Stomach (tissue), 9 donors: Measurements from ENCODE around the gene RFT1. TPM values are rescaled to one million over a fixed set of nuclear protein-coding genes. Genes with fewer than 3 reads are reported as not detected.

Source experiments
- DNase-seq, 2 donors: peaks; one replicate each; pipeline versions ENCODE4 v3.0.0 to v3.0.0-alpha.2; 2013 to 2019
- H3K27ac ChIP-seq, 5 donors: fragments of 200-600 bp in 4 of 5; sonication (generic) in 4 of 5; one replicate each; pipeline ENCODE4 v1.5.1; 2013 to 2019; ENCODE audit warnings: mild to moderate bottlenecking in 1 of 5, moderate library complexity in 1 of 5
- H3K27me3 ChIP-seq, 3 donors: fragments of 200-600 bp; sonication (generic); one replicate each; pipeline ENCODE4 v1.5.1; 2017 to 2019; ENCODE audit warnings: mixed run types in 1 of 3
- H3K36me3 ChIP-seq, 4 donors: fragments of 200-600 bp; sonication (generic); 1 replicate in 3 of 4; 2 replicates in 1 of 4; pipeline ENCODE4 v1.5.1; 2016 to 2019
- H3K4me1 ChIP-seq, 4 donors: fragments of 200-600 bp; sonication (generic); one replicate each; pipeline ENCODE4 v1.5.1; 2016 to 2019
- H3K4me3 ChIP-seq, 4 donors: fragments of 200-600 bp; sonication (generic) in 3 of 4; one replicate each; pipeline ENCODE4 v1.5.1; 2016 to 2019; ENCODE audit warnings: mild to moderate bottlenecking in 1 of 4
- H3K9me3 ChIP-seq, 4 donors: fragments of 200-600 bp; sonication (generic); one replicate each; pipeline ENCODE4 v1.5.1; 2016 to 2019
- EP300 ChIP-seq: sonication (generic); formaldehyde crosslinking; IDR thresholded peaks from one replicate; pipeline ENCODE4 v1.6.1; 2017; ENCODE audit warnings: antibody characterized with exemption
- POLR2A ChIP-seq, 4 donors: fragments of 450-650 bp; IDR thresholded peaks; one replicate each; pipeline ENCODE4 v1.6.1; 2016; ENCODE audit warnings: antibody characterized with exemption in 4 of 4, control low read depth in 2 of 4, mild to moderate bottlenecking in 1 of 4, moderate library complexity in 1 of 4
- POLR2AphosphoS5 ChIP-seq, 3 donors: sonication (generic); formaldehyde crosslinking; IDR thresholded peaks; one replicate each; pipeline ENCODE4 v1.6.1; 2016; ENCODE audit warnings: antibody characterized with exemption in 3 of 3
- WGBS, 5 donors: extraction: QIAGEN DNeasy Blood & Tissue Kit in 3 of 5; methylation state at CpG; one replicate each; pipeline versions ENCODE4 v1.1.5 to v1.1.7; 2013 to 2018; 5-methylcytosine and 5-hydroxymethylcytosine counted together
- intact Hi-C: fragments of 100-400 bp; cut with DNase I; formaldehyde crosslinking; loops from one replicate; pipeline ENCODE4 v1.15.1; 2023; ENCODE audit warnings: low total_unique reads
- polyA plus RNA-seq, 3 donors: library from polyadenylated mRNA; stranded (reverse); fragments of 200-250 nt; gene quantifications; one replicate each; pipeline ENCODE4 v1.2.3, GENCODE V29; 2013
- total RNA-seq, 5 donors: library from RNA; depleted of rRNA; stranded (reverse); fragments of >200 nt; gene quantifications; one replicate each; pipeline versions ENCODE4 v1.1.0 to v1.2.3, GENCODE V29; 2014 to 2016
- TF ChIP-seq, protein P1 (sequence below), 7 experiments: fragments of 450-650 bp in 4 of 7; fragments of 200-600 bp in 3 of 7; sonication (generic) in 3 of 7; IDR thresholded peaks; one replicate each; pipeline ENCODE4 v1.5.1; 2016 to 2019; ENCODE audit warnings: antibody characterized with exemption in 7 of 7, control low read depth in 2 of 7, mild to moderate bottlenecking in 1 of 7
- donor health status: healthy with polysubstance abuse.
- donor health status: Bipolar disorder and iron deficiency.
- donor health status: healthy.

Gene RFT1
- total and polyA plus RNA-seq, 8 donors, result 3.3 to 16.8 (median 7.6) TPM; not detected in 1

DNA sequence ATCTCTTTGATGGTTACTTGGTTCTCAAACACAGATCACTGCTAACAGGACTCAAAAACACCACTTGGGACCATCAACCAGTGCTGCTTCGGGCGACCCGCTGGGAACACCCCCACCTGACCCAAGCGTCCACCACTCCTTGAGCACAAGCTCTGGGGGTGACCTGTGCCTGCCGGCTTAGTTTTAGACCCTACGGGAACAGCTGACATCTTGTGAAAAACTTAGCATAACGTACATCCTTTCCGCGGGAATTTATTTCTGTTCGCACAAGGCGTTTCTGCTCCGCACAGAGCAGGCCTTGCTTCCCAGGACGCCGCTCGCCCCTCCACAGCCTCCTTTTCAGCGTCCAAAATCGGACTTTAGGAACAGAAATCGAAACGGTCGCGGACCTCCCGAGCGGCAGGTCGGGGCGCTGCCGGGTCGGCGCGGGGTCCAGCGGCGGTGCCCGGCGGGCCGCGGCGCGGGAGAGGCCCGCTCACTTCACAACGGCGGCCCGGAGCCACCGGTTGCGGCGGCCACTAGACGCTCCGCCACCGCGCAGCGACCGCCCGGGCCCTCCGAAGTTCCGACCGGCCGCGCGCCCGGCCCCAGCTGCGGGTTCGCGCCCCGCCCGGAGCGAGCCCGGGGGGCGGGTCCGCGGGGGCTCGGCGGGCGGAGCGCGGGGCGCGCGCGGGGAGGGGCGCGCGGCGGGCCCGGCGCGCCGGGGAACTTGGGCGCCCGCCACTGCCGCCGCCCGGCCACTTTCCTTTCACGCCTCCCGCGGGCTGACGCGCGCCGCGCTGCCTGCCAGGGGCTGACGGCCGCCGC is 85.3 kb downstream of the RFT1 start:
- H3K4me3 ChIP-seq, result peak overlapping the region; percentile 68 to 97 (median 87)
- no peak for TF ChIP-seq EP300
- TF ChIP-seq, protein P1, sequence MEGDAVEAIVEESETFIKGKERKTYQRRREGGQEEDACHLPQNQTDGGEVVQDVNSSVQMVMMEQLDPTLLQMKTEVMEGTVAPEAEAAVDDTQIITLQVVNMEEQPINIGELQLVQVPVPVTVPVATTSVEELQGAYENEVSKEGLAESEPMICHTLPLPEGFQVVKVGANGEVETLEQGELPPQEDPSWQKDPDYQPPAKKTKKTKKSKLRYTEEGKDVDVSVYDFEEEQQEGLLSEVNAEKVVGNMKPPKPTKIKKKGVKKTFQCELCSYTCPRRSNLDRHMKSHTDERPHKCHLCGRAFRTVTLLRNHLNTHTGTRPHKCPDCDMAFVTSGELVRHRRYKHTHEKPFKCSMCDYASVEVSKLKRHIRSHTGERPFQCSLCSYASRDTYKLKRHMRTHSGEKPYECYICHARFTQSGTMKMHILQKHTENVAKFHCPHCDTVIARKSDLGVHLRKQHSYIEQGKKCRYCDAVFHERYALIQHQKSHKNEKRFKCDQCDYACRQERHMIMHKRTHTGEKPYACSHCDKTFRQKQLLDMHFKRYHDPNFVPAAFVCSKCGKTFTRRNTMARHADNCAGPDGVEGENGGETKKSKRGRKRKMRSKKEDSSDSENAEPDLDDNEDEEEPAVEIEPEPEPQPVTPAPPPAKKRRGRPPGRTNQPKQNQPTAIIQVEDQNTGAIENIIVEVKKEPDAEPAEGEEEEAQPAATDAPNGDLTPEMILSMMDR (IDR thresholded peaks at IDR 0.05), result no peak
- peak in 1 of 3 donors; percentile 33 for TF ChIP-seq POLR2AphosphoS5 (IDR thresholded peaks at IDR 0.05)
- no peak for TF ChIP-seq POLR2A (IDR thresholded peaks at IDR 0.05)
- intact Hi-C loops, result no loop called here
- H3K4me1 ChIP-seq, result peaks cover 5 to 49% (median 31%) of the 10 kb centered on the region in 4 donors
- H3K27me3 ChIP-seq, result no peaks in the 10 kb centered on the region
- no peaks in the 10 kb centered on the region for H3K36me3 ChIP-seq
- H3K27ac ChIP-seq, result peak overlapping the region; percentile 86 to 99 (median 95)
- no peaks in the 10 kb centered on the region for H3K9me3 ChIP-seq
- WGBS, 5 donors, result 0 to 6% (median 1%) methylated on average over 6 to 101 of the region's 101 CpGs
- peak; percentile 66 to 86 for DNase-seq

DNA sequence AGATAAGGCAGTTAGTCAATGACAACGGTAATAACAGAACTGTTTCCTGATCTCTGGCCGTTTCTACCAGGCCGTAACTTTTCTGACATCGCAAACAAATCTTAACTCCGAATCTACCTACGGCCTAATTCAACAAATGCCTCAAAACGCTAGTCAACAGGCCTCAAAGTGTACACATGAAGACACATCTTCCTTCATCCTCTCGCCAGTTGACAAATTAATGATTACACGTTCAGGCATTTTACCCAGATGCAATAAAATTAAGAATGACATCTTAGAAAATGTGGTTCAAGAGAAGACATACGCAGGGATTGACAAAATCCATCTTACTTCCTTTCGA is 85.9 kb downstream of the RFT1 start:
- Histone ChIP-seq H3K4me3 (peak overlapping the region; percentile 68 to 97 (median 87)), H3K27ac (peak overlapping the region; percentile 86 to 99 (median 95))

DNA sequence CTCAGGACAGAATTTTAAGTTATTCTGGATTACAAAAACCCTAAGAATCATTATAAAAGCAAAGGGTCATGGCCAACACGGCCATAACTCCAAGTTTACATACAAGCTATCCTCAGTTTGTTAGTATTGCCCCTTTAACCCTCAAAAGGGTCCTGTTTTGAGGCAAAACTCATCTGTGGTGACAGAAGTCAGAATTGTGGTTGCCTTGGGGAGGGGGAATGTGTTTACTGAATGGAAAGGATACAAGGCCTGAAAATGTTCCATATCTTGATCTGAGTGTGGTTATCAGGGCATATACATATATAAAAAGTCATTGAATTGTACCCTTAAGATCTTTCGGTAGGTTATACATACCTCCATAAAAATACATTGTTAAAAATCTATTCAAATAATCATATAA is 86.5 kb downstream of the RFT1 start:
- no peak for DNase-seq
- H3K4me1 ChIP-seq, result peaks cover 5 to 54% (median 33%) of the 10 kb centered on the region in 4 donors
- intact Hi-C loops, result no loop called here
- 61 to 80% (median 69%) methylated on average over 2 of the region's 2 CpGs for WGBS, 5 donors
- no peaks in the 10 kb centered on the region for H3K36me3 ChIP-seq
- H3K27me3 ChIP-seq, result no peaks in the 10 kb centered on the region
- H3K27ac ChIP-seq, result peak overlapping the region in 2 of 5 donors; percentile 93 to 95
- no peaks in the 10 kb centered on the region for H3K9me3 ChIP-seq
- H3K4me3 ChIP-seq, result peak overlapping the region in 1 of 4 donors; percentile 68
- TF ChIP-seq, protein P1 (IDR thresholded peaks at IDR 0.05), result no peak
- TF ChIP-seq POLR2AphosphoS5 (IDR thresholded peaks at IDR 0.05), result no peak
- TF ChIP-seq POLR2A (IDR thresholded peaks at IDR 0.05), result no peak
- no peak for TF ChIP-seq EP300

More for the DNA sequence above, 85.9 kb downstream of the RFT1 start:
- peak in 1 of 2 donors; percentile 26 for DNase-seq
- Histone ChIP-seq H3K4me1 (peaks cover 5 to 53% (median 33%) of the 10 kb centered on the region in 4 donors), H3K36me3 (no peaks in the 10 kb centered on the region), H3K27me3 (no peaks in the 10 kb centered on the region), H3K9me3 (no peaks in the 10 kb centered on the region)
- intact Hi-C loops, result no loop called here
- TF ChIP-seq, protein P1 (IDR thresholded peaks at IDR 0.05), result no peak
- TF ChIP-seq POLR2AphosphoS5 (IDR thresholded peaks at IDR 0.05) (no peak), EP300 (no peak), POLR2A (IDR thresholded peaks at IDR 0.05) (no peak)
- WGBS, 5 donors, result 12 to 35% (median 26%) methylated on average over 11 of the region's 11 CpGs

DNA sequence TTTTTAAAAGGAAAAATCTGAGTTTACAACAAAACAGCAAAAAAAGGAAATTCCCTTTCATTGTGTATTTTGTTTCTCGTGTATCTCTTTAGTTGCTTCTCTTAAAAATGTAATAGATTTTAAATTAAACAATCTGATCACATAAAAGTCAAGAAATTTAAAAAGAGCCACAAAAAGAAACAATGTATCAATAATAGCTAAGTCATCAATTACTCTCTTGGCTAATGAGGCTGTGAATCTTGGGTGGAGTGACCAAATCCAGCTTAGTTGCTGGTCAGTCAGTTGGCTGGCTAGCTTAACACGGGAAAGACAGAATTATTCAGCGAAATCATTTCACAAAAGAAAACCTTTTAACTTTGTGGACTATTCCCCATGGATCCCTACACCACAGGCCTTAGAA is 87.6 kb downstream of the RFT1 start:
- Histone ChIP-seq H3K4me1 (peaks cover 5 to 65% (median 33%) of the 10 kb centered on the region in 4 donors), H3K4me3 (no peak overlapping the region), H3K27ac (peak overlapping the region in 1 of 5 donors; percentile 93), H3K9me3 (no peaks in the 10 kb centered on the region), H3K27me3 (no peaks in the 10 kb centered on the region), H3K36me3 (no peaks in the 10 kb centered on the region)
- TF ChIP-seq, protein P1 (IDR thresholded peaks at IDR 0.05), result no peak
- no peak for TF ChIP-seq EP300
- no peak for TF ChIP-seq POLR2AphosphoS5 (IDR thresholded peaks at IDR 0.05)
- no peak for TF ChIP-seq POLR2A (IDR thresholded peaks at IDR 0.05)
- no peak for DNase-seq
- WGBS, 5 donors, result 89 to 95% (median 92%) methylated on average over 3 of the region's 3 CpGs
- intact Hi-C loops, result no loop called here
